Measurements from ENCODE around the gene PLCB1.

- TF ChIP-seq POLR2A (IDR thresholded peaks at IDR 0.05; ENCODE audit: extremely low read depth, insufficient read length) (no peak), CTCF (IDR thresholded peaks at IDR 0.05; ENCODE audit: low read depth, low read length) (no peak)
These were observed 223.4 kb downstream of the PLCB1 start for GRCh38 chr20:8355453-8355852.
